Activated CD4-positive, alpha-beta T cell treated with anti-CD3 and anti-CD28 coated beads, Interleukin-2, amount 10 ng/mL, durations not matched to agents 7 days and 5 days (primary cell): ENCODE results near the gene GTF2H1. TPM values are rescaled to one million over a fixed set of nuclear protein-coding genes. Genes with fewer than 3 reads are reported as not detected.

Experiments used
- CTCF ChIA-PET: fragments of 350-600 bp; sonication (Branson Sonifier 250); formaldehyde crosslinking; loops from one replicate; lab custom pipeline; 2021; ENCODE audit warnings: antibody characterized with exemption; lab: Charles Lee
- POLR2A ChIA-PET: fragments of 350-600 bp; sonication (Branson Sonifier 250); formaldehyde crosslinking; loops from one replicate; lab custom pipeline; 2021; ENCODE audit warnings: antibody characterized with exemption; lab: Charles Lee
- DNase-seq: peaks from one replicate; pipeline ENCODE4 v3.0.0-alpha.2; 2020
- H3K27ac Mint-ChIP-seq: one replicate; pipeline ENCODE4 v1.8.0; 2021; ENCODE audit warnings: mild to moderate bottlenecking, moderate library complexity, mixed read lengths
- H3K27me3 Mint-ChIP-seq: one replicate; pipeline ENCODE4 v1.8.0; 2021; ENCODE audit warnings: mixed read lengths
- H3K36me3 Mint-ChIP-seq: one replicate; pipeline ENCODE4 v1.8.0; 2021; ENCODE audit warnings: low read depth, mixed read lengths
- H3K4me1 Mint-ChIP-seq: one replicate; pipeline ENCODE4 v1.8.0; 2021; ENCODE audit warnings: mixed read lengths
- H3K4me3 Mint-ChIP-seq: one replicate; pipeline ENCODE4 v1.8.0; 2021; ENCODE audit warnings: mild to moderate bottlenecking, moderate library complexity, mixed read lengths
- H3K9me3 Mint-ChIP-seq: one replicate; pipeline ENCODE4 v1.8.0; 2021; ENCODE audit warnings: mixed read lengths
- microRNA-seq: library from miRNA; unstranded; fragments of <30 nt; microRNA quantifications from one replicate; pipeline ENCODE4 v1.2.0, GENCODE V29; 2021; ENCODE audit warnings: borderline microRNAs expressed, borderline replicate concordance
- total RNA-seq, 2 experiments: library from RNA; stranded (reverse); gene quantifications; one replicate each; pipeline ENCODE4 v1.2.3, GENCODE V29; 2021

The GTF2H1 gene
- total RNA-seq, 2 experiments from 2014 or later: 50.6 to 57.6 TPM

- Mint-ChIP-seq H3K27ac (no peak overlapping the region), H3K36me3 (peaks cover 31% of the 10 kb centered on the region), H3K9me3 (no peaks in the 10 kb centered on the region), H3K4me1 (peaks cover 24% of the 10 kb centered on the region), H3K4me3 (no peak overlapping the region), H3K27me3 (no peaks in the 10 kb centered on the region)
- DNase-seq: no peak
- ChIA-PET CTCF (interaction anchor here (0.9 to 1.3 kb wide), 4 partner anchors 11 to 165 kb away, joined by 3 to 5 read pairs (median 4); no protein-coding TSS in a partner anchor), POLR2A (no interaction called here)
Observed at GRCh38 chr11:18408558-18409291, 86.4 kb downstream of the GTF2H1 start.

GRCh38 chr11:18416459-18416858 lies 94.1 kb downstream of the GTF2H1 start:
- H3K9me3 Mint-ChIP-seq: no peaks in the 10 kb centered on the region
- no peaks in the 10 kb centered on the region for H3K27me3 Mint-ChIP-seq
- no peak for DNase-seq
- peaks cover 10% of the 10 kb centered on the region for H3K4me1 Mint-ChIP-seq
- no peaks in the 10 kb centered on the region for H3K36me3 Mint-ChIP-seq
- POLR2A ChIA-PET: no interaction called here
- no peak overlapping the region for H3K27ac Mint-ChIP-seq
- CTCF ChIA-PET: interaction anchor here (0.6 kb wide), 1 partner anchor 37 kb away, joined by 3 read pairs; no protein-coding TSS in a partner anchor
- H3K4me3 Mint-ChIP-seq: no peak overlapping the region

Small RNAs within 50 kb of the gene (microRNA-seq; reads per million reads assigned to microRNA genes)
- gene MIR3159: 1.1 reads per million

Other genes with a start within 250 kb of the GTF2H1 start
- 10 to 100 TPM; 25.2 to 26.6 TPM for gene SAAL1, start 216.5 kb upstream of the GTF2H1 start, total RNA-seq
- gene MRGPRX3, start 190.0 kb upstream of the GTF2H1 start, total RNA-seq: not detected
- gene MRGPRX4, start 149.7 kb upstream of the GTF2H1 start, total RNA-seq: not detected
- gene SAA4, start 85.8 kb upstream of the GTF2H1 start, total RNA-seq: not detected
- under 1 TPM in 1 of 2 experiments, not detected in 1; 0.27 TPM for gene SAA2, start 73.9 kb upstream of the GTF2H1 start, total RNA-seq
- not detected for gene SAA1, start 56.3 kb upstream of the GTF2H1 start, total RNA-seq
- gene HPS5, start 427 bp upstream of the GTF2H1 start, total RNA-seq: 10 to 100 TPM; 17.6 TPM
- 100 to 1,000 TPM; 879 to 948 TPM for gene LDHA, start 72.0 kb downstream of the GTF2H1 start, total RNA-seq
- not detected for gene LDHC, start 89.8 kb downstream of the GTF2H1 start, total RNA-seq
- under 1 TPM in 1 of 2 experiments, not detected in 1; 0.15 TPM for gene LDHAL6A, start 133.3 kb downstream of the GTF2H1 start, total RNA-seq
- 10 to 100 TPM; 33.1 to 53.9 TPM for gene TSG101, start 204.4 kb downstream of the GTF2H1 start, total RNA-seq